A549 (cell line): ENCODE data around the gene BACE1.

Experiments used
- BCL3 ChIP-seq: fragments of >200 bp; sonication (Bioruptor Twin); formaldehyde crosslinking; IDR thresholded peaks from 3 replicates; pipeline ENCODE4 v1.6.1; 2016
- CEBPB ChIP-seq, 2 experiments: fragments of >200 bp in 1 of 2; sonication (Bioruptor Twin) in 1 of 2; formaldehyde crosslinking in 1 of 2; IDR thresholded peaks; 2 replicates each; pipeline ENCODE4 v1.6.1; 2012 to 2016
- CHD4 ChIP-seq: fragments of 200-600 bp; sonication (generic); IDR thresholded peaks from 2 replicates; pipeline ENCODE4 v1.6.1; 2016; ENCODE audit warnings: antibody characterized with exemption, mild to moderate bottlenecking, borderline replicate concordance
- CTCF ChIP-seq: fragments of >200 bp; sonication (Bioruptor Twin); formaldehyde crosslinking; IDR thresholded peaks from 3 replicates; pipeline ENCODE4 v1.5.1; 2016
- ESRRA ChIP-seq: fragments of 150-350 bp; IDR thresholded peaks from 2 replicates; pipeline ENCODE4 v1.6.1; 2014; ENCODE audit warnings: mild to moderate bottlenecking, low read length, borderline replicate concordance
- FOSL2 ChIP-seq, 2 experiments: fragments of 450-650 bp in 1 of 2; fragments of >200 bp in 1 of 2; sonication (Bioruptor Twin) in 1 of 2; formaldehyde crosslinking; IDR thresholded peaks; 2 replicates each; pipeline versions ENCODE4 v1.5.0 to v1.6.1; 2016 to 2020; ENCODE audit warnings: mild to moderate bottlenecking in 1 of 2, moderate library complexity in 1 of 2
- JUN ChIP-seq, 2 experiments: fragments of >200 bp; sonication (Bioruptor Twin); formaldehyde crosslinking; IDR thresholded peaks; 2 replicates in 1 of 2; 3 replicates in 1 of 2; pipeline ENCODE4 v1.6.1; 2016 to 2017
- KDM1A ChIP-seq: fragments of 200-600 bp; sonication (generic); IDR thresholded peaks from 2 replicates; pipeline ENCODE4 v1.6.1; 2016; ENCODE audit warnings: low read depth, mild to moderate bottlenecking
- MAX ChIP-seq: IDR thresholded peaks from 2 replicates; pipeline ENCODE4 v1.6.1; 2012
- POLR2A ChIP-seq: IDR thresholded peaks from 2 replicates; pipeline ENCODE4 v1.6.1; 2012; ENCODE audit warnings: mild to moderate bottlenecking, low read length
- USF2 ChIP-seq: fragments of 450-650 bp; IDR thresholded peaks from 2 replicates; pipeline ENCODE4 v1.6.1; 2014; ENCODE audit warnings: antibody characterized with exemption
- ZC3H11A ChIP-seq: fragments of 450-650 bp; IDR thresholded peaks from 2 replicates; pipeline ENCODE4 v1.6.1; 2014; ENCODE audit warnings: antibody characterized with exemption, mild to moderate bottlenecking

GRCh38 chr11:117258576-117258975 is 57.5 kb downstream of the BACE1 start:
- TF ChIP-seq ESRRA (no peak), ZC3H11A (no peak), BCL3 (no peak), CEBPB (IDR thresholded peaks at IDR 0.05) (no peak), POLR2A (no peak), CTCF (no peak), JUN (IDR thresholded peaks at IDR 0.05) (no peak), MAX (no peak), FOSL2 (IDR thresholded peaks at IDR 0.05) (no peak), FOSL2 (CRISPR knock-in tag; IDR thresholded peaks at IDR 0.05) (no peak), USF2 (no peak), CHD4 (no peak), KDM1A (no peak)
